GM12891 (cell line): ENCODE results near the gene PHF2.

Experiments
- DNase-seq: peaks from one replicate; pipeline ENCODE4 v3.0.0; 2011; ENCODE audit warnings: low spot score; ENCODE audit not compliant: insufficient read length
- FAIRE-seq: peaks from 2 replicates; lab custom pipeline; 2011; peaks lifted over from hg19 to GRCh38; lab: Jason Lieb, UNC
- PAX5 ChIP-seq: IDR thresholded peaks from 2 replicates; pipeline ENCODE4 v1.6.1; 2011; ENCODE audit warnings: low read length, moderate library complexity, mild to moderate bottlenecking; ENCODE audit not compliant: insufficient read depth, severe bottlenecking
- POLR2A ChIP-seq: IDR thresholded peaks from 2 replicates; pipeline ENCODE4 v1.6.1; 2011; ENCODE audit warnings: low read depth, low read length, control low read depth
- POLR2AphosphoS5 ChIP-seq: IDR thresholded peaks from 2 replicates; pipeline ENCODE4 v1.6.1; 2011; ENCODE audit warnings: low read depth, low read length, control low read depth
- POU2F2 ChIP-seq: IDR thresholded peaks from 2 replicates; pipeline ENCODE4 v1.6.1; 2011; ENCODE audit warnings: low read depth, mild to moderate bottlenecking, control low read depth, low read length, moderate library complexity
- SPI1 ChIP-seq: IDR thresholded peaks from 2 replicates; pipeline ENCODE4 v1.6.1; 2011; ENCODE audit warnings: low read depth, low read length, control low read depth
- TAF1 ChIP-seq: IDR thresholded peaks from 2 replicates; pipeline ENCODE4 v1.6.1; 2011; ENCODE audit warnings: low read depth, low read length, control low read depth

The PHF2 gene

DNA sequence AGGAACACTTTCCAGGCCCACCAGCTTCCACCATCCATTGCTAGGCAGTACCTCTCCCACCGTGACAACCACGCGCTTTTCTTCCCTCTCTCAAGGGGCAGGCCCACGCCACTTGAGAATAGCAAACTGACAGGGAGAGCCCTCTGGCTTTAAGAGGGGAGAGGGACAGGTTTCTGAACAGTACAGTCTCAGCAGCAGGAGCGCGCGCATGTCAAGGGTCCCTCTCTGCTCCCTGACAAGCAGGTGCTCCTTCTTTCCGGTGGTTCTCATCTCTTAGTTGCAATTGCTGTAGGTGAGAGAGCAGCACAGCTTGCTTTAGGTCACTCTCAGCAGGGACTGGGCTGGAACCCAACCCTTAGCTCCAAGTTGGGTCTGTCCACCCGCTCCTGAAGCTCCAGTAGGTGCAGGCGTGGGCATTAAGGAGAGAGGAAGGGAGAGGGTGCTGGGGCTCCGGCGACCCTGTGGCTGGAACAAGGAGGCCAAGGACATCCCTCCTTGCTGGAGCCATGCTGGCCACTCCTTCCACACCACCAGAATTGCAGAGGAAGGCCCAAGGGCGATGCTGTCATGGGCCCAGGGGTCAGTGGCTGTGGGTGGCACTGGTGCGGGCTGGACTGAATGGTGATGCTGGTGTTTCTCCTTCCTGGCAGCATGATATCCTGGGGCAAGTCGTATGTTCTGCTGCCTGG, 9.0 kb upstream of the PHF2 start:
- DNase-seq (no peak), FAIRE-seq (peak; percentile 59)
- TF ChIP-seq POLR2AphosphoS5 (0 out of 2 replicates have a peak, but pooled peaks have one; percentile 27), POLR2A (peak; percentile 52; the same call in 1 of the 2 replicates), POU2F2 (no peak)

DNA sequence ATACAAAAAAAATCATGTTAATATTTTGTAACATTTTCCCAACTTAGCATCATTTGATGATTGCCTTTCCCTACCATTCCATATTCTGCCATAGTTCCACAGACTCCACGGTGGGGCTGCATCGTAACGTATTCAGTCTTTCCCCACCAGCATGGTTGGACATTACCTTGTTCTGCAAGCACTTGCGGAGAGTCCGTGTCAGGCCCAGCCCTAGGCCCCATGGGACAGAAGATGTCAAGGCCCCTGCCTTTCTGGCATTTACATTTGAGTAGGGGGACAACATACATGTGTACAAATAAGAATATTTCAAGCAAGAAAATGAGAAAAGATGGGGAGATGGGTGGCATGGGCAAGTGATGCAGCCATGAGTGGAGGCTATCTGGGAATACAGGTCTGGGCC, 8.2 kb upstream of the PHF2 start:
- FAIRE-seq: no peak
- TF ChIP-seq POLR2AphosphoS5 (no peak), PAX5 (no peak), SPI1 (no peak), POU2F2 (no peak), TAF1 (no peak)
- no peak for DNase-seq

DNA sequence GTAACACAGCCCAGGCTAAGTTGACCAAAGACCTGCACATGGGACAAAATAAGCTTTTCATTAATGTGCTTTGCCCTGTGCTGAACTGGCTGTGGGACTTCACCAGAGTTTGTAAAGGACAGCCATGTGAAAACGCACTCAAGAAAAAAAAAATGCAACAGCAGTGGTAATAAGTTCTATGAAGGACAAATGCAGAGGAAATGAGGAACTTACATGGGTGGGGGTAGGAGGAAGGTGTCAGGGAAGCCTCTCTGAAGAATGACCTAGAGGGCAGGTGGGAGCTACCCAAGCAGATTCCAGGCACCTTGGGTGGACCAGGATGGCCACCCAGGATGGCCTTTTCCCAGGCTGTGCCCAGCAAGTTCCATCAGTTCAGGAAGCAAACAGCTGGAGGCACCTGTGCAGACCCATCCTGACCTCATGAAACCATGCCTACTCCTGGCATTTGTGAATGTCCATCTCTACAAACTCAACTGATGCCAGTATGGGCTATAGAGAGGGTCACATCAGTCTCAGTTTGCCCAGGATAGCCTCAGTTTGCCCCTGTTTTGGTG, 6.7 kb upstream of the PHF2 start:
- DNase-seq: no peak
- TF ChIP-seq SPI1 (no peak), POLR2A (no peak), POU2F2 (no peak), PAX5 (no peak), POLR2AphosphoS5 (no peak), TAF1 (no peak)
- no peak for FAIRE-seq

DNA sequence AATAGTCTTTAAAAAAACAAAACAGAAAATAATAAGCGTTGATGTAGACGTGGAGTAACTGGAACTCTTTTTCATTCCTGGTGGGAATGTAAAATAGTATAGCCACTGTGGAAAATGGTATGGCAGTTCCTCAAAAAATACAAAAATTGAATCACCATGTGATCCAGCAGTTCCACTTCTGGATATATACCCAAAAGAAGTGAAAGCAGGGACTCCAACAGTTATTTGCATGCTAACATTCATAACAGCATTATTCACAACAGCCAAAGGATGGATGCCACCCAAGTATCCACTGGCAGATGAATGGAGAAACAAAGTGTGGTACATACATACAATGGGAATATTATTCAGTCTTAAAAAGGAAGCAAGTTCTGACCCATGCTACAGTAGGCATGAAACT, 4.2 kb upstream of the PHF2 start:
- no peak for TF ChIP-seq POU2F2
- TF ChIP-seq SPI1: no peak
- TF ChIP-seq PAX5: no peak
- no peak for TF ChIP-seq TAF1
- TF ChIP-seq POLR2AphosphoS5: no peak
- TF ChIP-seq POLR2A: no peak
- no peak for FAIRE-seq
- no peak for DNase-seq

- FAIRE-seq: no peak
- TF ChIP-seq POU2F2 (no peak), POLR2AphosphoS5 (no peak), TAF1 (no peak), PAX5 (no peak), POLR2A (no peak), SPI1 (no peak)
- no peak for DNase-seq
Observed at GRCh38 chr9:93572636-93573515, 3.5 kb upstream of the PHF2 start.

- FAIRE-seq: no peak
Observed at GRCh38 chr9:93573516-93573828, 2.9 kb upstream of the PHF2 start.

DNA sequence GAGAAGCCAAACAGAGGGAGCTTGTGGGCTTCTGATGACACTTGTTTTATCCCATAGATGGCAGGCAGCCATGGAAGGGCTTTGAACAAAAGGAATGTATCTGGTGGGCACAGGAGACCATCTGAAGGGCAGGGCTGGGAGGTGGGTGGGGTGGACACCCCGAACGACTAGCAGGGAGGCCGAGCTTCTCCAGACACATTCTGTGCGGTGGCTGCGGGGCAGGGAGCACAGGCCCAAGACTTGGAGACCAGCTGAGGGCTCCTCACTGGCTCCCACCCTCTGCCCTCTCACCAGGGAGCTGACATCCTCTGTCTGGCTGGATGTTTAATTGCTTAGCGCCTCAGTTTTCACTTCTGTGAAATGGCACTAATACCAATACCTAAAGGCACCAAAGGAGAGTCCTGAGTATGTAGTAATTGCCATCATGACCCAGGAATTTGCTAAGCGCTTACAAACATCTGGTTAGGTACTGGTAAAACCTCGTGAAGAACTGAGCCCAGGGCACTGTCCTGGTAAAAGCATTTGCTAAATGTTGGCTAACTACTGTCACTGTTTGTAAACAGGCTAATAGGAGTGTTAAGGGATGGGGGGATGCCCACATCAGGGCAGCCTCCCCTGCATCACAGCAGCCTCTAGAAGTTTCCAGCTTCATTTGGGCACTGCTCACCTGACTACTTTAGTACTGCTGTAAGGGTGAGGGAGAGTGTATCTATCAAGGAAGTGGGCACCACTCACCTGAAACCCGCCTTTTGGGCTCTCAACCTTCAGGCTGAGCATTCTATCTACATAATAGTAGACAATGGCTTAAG, 2.1 kb upstream of the PHF2 start:
- DNase-seq (no peak), FAIRE-seq (peak; percentile 23)
- TF ChIP-seq TAF1 (no peak), POLR2A (no peak), POU2F2 (no peak), PAX5 (no peak), SPI1 (no peak), POLR2AphosphoS5 (no peak)

More at GRCh38 chr9:93573516-93573828, 2.9 kb upstream of the PHF2 start:
- TF ChIP-seq PAX5 (no peak), POLR2AphosphoS5 (no peak), POLR2A (no peak), TAF1 (no peak), POU2F2 (no peak), SPI1 (no peak)
- DNase-seq: no peak

DNA sequence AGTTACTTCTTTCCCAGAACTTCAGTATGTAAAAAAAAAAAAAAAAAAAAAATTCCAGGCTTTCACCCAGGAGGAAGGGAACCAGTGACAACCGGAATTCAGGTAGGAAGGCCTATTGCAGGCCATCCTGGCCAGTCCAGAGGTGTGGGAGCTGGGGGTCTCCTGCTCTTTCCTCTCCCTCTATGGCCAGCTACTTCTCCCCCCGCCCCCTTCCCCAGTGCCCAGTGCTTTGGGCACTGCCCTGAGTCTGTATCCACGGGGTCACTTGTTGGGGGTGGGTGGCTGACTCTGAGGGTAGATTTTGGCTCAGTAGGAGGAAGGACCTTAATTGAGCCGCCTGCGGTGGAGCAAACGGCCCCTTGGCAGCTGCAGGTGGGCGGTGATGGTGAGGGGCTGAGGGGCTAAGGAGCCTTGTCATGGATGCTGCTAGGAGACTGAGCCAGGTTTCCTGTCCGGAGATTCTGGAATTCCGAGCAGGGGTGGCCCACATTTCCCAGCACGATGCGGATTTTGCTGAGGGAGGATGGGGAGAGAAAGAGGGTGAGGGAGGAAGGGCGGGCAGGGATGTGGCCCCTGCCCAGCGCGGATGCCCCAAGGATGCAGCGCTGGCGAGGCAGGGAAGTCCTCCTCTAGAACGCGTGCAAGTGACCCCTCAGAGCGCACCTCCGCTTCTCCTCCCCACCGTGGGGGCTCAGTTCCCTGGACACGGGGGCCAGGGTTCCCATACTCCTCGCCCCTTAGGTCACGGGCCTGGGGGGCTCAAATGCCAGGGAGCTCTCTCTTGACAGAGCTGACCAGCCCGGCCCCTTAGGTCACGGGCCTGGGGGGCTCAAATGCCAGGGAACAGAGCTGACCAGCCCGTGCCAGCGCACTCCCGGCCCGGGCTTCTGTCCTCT, 1.2 kb upstream of the PHF2 start:
- no peak for TF ChIP-seq PAX5
- TF ChIP-seq POU2F2: no peak
- no peak for TF ChIP-seq POLR2AphosphoS5
- no peak for TF ChIP-seq SPI1
- TF ChIP-seq POLR2A: no peak
- TF ChIP-seq TAF1: no peak
- DNase-seq: no peak
- peak; percentile 57 for FAIRE-seq
